Measurements from ENCODE around the gene PPL. TPM values are rescaled to one million over a fixed set of nuclear protein-coding genes. Genes with fewer than 3 reads are reported as not detected.

The PPL gene
- total RNA-seq, 1 donor from 2014 or later, result 10.9 TPM

DNA sequence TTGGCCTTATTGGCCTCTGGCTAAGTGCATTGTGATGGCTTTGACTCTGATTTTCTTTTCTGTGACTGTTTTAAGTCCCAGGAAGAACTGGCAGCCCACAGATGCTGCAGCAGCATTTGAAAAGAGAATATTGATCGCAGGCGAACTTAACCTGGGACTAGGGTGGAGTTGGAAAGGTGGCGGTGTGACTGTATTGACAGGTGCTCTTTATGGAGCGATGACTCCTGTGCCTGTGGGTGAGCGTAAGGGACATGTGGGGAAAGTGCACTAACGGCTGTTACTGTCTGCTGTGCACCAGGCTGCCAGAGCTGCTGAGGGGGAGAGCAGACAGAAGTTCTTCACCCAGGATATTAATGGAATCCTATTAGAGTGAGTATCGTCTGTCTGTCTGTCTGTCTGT lies 68.4 kb downstream of the PPL start:
- DNase-seq (ENCODE audit: low spot score), result no peak

DNA sequence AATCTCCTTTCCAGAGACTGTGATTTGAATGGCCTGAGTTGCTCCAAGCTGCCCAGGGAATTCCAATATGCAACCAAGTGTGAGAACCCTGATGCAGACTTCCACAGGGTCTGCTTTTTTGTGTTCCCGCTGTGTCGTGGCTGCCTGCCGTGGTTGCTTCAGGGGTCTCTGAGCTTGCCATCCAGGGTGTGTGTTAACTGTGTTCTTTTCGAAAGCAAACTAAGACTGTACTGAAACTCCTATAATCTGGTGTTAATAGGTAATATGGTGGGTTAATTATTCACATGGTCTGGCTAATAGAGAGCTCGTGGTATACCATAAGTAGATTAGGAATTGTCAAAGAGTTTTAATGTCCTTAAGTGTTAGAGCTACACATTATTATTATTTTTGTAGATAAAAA lies 68.9 kb downstream of the PPL start:
- no peak for DNase-seq (ENCODE audit: low spot score)

DNA sequence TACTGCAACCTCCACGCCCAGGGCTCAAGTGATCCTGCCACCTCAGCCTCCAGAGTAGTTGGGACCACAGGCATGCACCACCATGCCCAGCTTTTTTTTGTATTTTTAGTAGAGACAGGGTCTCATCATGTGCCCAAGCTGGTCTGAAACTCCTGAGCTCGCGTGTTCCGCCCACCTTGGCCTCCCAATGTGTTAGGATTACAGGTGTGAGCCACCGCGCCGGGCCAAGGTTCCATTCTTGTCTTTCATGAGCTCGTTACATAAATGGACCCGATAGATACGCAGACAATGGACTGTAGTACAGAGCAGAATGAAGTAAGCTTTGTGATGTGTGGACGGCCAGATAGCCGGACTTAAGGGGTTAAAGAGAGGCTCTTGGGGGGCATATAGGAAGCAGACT lies 70.4 kb downstream of the PPL start:
- no peak for DNase-seq (ENCODE audit: low spot score)

DNA sequence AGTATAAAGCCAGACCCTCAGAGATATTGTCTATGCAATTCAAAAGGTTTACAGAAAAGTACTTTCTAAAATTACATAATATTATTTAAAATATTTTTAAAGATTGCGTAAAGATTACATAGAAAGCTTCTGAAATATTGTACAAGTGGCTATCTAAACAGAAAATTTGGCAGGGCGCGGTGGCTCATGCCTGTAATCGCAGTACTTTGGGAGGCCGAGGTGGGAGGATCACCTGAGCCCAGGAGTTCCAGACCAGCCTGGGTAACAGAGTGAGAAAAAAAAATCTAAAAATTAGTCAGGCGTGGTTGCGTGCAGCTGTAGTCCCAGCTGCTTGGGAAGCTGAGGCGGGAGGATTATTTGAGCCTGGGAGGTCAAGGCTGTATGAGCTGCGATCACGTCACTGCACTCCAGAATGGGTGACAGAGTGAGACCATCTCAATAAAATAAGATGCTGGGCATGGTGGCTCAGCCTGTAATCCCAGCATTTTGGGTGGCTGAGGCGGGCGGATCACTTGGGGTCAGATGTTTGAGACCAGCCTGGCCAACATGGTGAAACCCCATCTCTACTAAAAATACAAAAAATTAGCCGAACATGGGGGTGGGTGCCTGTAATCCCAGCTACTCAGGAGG lies 71.6 kb downstream of the PPL start:
- no peak for DNase-seq (ENCODE audit: low spot score)

DNA sequence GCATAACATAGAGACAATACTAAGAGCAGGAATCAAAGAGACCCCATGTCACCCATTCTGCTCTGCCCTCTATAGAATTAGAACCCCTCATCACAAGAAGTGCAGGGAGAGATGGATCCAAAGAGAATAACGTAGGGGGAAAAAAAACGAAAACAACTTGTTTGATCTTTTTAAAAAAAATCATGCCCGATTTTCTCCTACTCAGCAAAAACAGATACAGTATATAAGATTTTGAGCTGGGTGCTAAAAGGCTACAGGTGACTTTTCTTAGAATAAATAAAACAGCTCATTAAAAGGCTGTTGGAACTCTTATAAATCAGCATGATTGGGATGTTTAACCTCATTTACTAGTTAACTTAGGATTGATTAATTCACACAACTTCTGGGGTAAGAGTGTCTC lies 72.2 kb downstream of the PPL start:
- no peak for DNase-seq (ENCODE audit: low spot score)

DNA sequence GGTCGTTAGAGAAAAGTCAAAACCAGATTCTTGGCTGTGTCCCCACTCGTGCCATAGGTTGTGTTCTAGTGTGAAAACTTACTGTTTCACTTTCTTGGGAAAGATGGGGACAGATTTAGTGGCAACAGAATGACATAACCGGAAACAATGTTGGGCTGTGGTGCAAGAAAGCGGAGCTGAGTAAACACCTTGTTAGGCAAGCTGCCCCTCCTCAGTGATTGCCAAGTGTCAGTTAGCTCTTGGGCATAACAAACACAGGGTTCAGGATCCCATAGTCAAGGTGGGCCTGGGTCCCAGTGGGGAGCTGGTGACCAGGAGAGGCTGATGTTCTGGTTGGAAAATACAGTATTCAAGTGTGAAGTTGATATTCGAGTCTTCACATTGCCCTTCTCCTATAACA lies 74.3 kb downstream of the PPL start:
- DNase-seq (ENCODE audit: low spot score), result no peak

DNA sequence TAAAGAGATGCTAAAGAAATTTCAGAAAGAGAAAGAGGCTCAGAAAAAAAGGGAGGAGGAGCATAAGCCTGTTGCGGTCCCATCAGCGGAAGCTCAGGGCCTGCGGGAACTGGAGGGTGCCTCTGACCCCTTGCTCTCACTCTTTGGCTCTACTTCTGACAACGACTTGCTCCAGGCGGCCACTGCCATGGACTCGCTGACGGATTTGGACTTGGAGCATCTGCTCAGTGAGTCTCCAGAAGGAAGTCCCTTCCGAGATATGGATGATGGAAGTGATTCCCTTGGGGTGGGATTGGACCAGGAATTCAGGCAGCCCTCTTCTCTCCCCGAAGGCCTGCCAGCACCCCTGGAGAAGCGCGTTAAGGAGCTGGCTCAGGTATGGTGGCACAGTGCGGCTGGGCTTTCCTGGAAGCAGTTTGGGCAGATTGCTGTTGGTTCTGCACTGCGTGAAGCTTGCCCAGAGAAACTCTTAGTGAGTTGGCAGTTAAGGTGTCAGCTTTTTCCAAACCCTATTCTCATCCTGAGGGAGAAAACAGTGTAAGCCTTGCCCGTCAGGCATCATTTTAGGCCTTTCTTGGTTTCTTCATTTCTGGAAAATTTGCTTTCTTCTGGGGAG lies 76.1 kb downstream of the PPL start:
- DNase-seq (ENCODE audit: low spot score), result no peak

DNA sequence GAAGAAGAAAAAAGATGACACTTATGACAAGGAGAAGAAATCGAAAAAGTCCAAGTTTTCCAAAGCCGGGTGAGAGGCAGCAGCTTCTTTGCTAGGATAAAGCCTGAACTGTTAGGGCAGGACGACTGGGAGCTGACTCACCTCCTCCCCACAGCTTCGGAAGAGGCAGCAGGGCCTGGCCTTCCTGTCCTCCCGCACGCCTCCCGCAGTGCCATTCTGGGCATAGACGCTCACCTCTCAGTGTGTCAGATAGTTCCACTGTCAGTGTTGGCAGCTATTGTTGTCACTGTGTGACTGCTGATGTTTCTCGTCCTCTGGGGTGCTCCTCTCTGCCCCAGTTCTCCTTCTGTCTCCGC lies 77.1 kb downstream of the PPL start:
- no peak for DNase-seq (ENCODE audit: low spot score)

DNA sequence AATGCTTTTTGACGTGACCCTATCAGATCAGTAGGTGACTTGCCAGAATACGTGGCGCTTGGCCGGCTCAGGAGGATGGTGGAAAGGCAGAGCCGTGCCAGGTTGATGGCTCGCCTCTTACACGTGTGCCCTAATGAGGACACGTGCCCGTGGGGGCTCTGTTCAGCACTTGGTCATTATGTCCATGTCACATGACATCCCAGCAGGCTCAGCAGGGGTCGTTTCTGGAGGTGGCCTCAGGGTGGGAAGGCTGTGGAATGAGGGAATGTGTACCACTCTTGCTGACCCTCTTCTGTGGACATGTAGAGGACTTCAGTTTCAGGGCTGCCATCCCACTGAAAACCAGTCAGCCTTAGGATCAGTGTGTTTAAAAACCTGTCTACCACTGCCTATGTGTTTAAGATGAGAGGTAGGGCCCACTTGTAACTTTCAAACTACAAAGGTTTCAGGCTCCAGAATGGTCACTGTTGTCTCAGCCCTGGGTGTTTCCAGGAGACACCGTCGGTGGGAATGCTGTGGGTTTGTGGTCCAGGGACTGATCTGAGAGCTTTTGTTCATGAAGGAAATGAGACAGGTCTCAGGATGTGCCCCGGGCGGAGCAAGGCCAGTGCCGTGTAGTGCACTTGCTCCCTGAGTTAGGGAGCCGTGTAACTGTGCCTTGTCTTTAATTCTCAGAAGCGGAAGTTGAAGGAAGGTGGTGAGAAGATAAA lies 77.6 kb downstream of the PPL start:
- no peak for DNase-seq (ENCODE audit: low spot score)

DNA sequence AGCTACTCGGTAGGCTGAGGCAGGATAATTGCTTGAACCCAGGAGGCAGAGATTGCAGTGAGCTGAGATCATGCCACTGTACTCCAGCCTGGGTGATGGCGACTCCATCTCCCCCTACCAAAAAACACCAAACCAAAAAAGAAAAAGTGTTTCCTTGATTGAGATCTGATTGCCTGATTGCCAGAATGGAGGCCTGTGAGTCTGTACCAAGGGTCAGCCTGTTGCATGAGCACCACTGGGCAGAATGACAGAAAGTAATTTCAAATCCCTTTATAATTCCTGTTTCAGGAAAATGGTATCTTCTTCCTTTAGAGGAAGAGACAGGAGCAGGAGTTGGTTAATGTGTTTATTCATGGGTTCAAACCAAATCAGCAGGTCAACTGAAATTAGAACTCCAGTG lies 81.1 kb downstream of the PPL start:
- no peak for DNase-seq (ENCODE audit: low spot score)

DNA sequence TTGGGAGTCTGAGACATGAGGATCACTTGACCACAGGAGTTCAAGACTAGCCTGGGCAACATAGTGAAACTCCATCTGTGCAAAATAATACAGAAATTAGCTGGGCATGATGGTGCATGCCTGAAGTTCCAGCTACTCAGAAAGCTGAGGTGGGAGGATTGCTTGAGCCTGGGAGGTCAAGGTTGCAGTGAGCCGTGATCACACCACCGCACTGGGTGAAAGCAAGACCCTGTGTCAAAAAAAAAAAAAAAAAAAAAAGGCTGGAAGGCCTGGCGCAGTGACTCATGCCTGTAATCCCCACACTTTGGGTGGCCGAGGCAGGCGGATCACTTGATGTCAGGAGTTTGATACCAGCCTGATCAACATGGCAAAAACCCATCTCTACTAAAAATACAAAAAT lies 81.6 kb downstream of the PPL start:
- DNase-seq (ENCODE audit: low spot score), result no peak

DNA sequence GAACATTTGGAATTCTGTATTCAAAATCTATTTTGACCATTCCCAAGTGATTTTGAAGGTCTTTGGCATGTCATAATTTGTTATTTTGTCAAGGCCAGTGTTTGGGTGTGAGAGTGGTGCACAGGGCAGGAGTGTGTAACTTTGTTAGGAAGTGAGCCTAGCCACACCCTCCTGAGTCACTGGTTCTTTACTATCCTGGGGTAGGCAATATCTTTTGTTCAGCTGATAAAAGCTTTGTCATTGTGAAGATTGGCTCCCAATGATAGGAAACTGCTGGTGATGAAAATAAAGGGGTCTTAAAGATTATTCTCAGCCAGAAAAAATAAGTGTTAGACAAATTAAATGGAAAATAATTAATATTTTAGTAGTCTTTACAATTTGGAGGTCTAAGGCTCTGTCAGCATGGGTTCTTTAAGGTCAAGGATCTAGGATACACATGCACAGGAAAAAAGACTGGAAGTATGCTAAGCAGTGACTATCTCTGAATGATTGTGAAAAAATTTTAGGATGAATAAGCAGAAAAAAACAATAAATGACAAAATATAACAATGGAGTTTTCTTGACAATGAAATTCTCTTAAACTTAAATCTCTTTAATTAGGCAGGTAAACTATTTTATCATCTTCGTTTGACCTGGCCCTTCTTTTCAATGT lies 84.6 kb downstream of the PPL start:
- no peak for DNase-seq (ENCODE audit: low spot score)

DNA sequence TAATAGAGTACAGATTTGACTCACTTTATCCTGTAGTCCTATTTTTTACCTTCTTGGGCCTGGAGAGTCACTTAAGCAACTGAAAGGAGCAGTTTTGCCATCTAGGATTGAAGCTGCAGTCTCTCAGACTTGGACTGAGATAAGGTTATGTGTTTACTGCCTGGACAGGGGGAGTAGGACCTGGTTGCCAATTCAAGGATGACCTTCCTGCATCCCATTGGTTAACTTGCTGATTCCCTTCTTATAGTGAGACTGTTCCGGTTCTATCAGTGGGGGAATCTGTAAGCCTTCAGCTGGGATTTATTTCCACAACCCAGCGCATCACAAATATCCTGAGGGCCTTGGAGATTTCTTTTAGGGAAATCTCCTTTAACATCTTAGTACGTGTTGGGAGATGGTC lies 86.7 kb downstream of the PPL start:
- no peak for DNase-seq (ENCODE audit: low spot score)

DNA sequence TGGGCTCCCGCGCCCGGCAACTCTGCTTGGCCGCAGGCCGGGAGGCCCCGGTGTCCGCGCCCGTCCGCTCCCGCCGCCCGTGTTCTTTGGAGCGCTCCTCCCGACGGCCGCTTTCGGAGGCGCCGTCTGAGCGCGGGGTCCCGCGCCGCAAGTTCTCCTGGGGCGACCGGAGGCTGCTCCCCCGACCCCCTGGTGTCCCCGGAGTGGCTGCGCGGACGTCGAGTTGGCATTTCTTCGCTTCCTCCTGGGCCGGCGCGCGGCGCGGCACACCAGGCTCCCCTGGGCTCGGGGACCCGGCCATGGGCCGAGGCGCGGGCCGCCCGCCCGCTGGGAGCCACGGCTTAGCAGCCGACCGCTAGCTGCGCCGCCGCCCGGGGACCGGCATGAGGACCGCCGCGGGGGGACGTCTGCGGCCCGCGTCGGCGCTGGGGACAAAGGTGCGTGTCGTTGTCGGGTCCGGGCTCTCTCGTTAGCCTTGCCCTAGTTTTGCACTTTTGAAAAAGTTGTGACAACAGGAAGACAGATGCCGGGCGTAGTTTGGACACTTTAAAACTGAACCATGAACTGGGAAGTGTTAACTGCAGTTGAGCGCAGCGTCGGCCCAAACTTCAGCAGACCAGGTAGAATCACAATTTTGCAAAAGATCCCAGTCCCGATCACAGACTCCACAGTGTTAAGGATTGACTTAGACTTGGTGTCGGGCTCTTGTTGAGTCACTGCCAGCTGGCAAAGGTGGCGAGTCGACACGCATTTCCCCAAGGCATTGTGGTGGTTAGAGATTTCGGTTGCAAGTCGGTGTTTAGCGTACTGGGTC lies 89.0 kb downstream of the PPL start:
- peak; percentile 89 for DNase-seq (ENCODE audit: low spot score)

DNA sequence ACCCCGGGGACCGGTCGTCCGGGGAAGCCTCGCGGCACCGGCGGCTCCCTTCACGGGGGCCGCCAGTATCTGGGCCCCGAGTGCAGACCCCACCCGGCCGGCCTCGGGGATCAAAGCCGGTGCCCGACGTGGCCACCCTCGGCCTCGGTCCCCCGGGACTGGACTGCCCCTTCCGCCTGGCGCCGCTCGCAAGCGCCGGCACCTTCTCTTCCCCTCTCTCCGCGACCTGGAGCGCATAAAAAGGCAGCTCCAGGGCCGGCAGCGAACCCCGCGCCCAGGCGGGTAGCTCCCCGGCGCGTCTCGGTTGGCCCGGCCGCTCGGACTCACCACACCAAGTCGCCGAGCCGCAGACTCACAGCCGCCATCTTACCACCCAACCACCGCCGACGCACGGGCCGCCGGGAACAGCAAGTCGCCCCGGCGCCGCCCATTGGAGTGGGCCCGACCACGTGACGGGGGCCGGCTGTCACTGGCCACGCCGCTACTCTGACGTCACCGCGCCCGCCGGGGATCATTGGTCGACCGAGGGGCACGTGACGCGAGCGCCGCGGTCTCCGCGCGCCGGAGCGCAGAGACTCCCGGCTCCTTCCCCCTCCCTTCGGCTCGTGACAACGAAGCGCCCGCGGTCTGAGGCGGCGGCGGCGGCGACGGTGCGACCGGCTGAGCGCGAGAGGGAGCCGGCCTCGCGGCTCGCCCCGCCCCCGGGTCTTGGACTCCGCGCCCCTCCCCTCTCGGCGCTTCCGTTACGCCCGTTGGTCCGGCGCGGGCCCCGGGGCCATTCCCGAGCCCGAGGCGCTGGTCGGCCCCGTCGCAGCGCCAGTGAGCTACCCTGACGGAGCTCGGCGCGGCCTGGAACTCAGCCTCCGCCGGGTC lies 89.8 kb downstream of the PPL start, which contains the start of the genes GLYR1 and UBN1:
GLYR1 (minus strand) TSS at position 388 of the 873 bp plus-strand sequence; CDS start at position 365, 23 bp downstream.
UBN1 (plus strand) TSS at position 581 of the 873 bp plus-strand sequence. CDS start 5,437 bp downstream, outside the sequence.
- peak; percentile 100 for DNase-seq (ENCODE audit: low spot score)

DNA sequence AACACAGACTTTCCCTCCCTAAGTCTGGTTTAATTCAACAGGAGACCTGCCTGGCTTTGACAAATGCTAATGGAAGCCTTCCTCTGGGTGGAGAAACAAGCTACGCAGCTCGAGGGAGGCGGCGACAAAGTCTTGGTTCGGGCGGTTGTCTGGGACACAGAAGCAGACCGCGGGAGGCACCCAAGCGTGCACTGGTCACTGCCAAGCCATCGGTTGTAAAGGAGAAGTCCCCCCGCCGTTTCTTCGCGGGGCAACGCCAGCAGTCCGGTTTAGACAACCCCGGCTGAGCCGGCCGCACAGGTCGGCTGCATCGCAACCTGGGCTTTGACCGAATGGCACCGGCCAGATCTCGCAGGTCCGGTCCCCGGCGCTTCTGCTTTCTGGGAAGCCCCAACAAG lies 90.4 kb downstream of the PPL start:
- DNase-seq (ENCODE audit: low spot score), result no peak

DNA sequence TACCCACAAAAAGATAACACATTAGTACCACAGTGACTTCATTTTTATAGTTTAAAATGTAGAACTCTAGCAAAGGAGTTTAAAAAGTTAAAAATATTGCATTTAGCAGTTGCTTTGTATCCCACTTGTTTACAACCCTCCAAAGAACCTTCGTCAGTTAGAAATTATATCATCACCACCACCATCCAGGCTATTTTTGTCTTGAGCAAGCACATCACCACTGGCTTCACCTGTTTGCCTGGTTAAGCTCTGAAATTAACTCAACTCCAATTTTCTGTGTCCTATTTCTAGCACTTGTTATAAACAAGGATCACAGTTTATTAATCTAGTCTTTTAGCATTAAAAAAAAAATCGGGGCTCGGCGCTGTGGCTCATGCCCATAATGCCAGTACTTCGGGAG lies 96.0 kb downstream of the PPL start:
- no peak for DNase-seq (ENCODE audit: low spot score)

DNA sequence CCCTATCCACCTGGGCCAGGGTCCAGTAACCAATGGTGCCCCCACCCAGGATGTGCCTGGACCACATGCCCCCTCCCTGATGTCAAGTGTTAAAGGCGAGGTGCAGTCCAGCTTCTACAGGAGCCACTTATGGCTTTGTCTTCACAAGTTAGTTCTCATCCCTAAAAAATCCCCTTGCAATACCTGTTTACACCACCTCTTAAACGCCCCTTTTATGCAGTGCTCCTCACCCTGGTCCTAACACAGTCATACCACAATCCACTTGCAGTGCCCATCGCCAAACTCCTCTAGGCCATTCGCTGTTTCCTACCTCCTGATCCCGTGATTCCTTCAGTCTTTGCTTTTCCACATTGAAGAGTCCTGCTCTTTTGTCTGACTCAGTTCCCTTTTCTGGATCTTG lies 97.0 kb downstream of the PPL start:
- no peak for DNase-seq (ENCODE audit: low spot score)

DNA sequence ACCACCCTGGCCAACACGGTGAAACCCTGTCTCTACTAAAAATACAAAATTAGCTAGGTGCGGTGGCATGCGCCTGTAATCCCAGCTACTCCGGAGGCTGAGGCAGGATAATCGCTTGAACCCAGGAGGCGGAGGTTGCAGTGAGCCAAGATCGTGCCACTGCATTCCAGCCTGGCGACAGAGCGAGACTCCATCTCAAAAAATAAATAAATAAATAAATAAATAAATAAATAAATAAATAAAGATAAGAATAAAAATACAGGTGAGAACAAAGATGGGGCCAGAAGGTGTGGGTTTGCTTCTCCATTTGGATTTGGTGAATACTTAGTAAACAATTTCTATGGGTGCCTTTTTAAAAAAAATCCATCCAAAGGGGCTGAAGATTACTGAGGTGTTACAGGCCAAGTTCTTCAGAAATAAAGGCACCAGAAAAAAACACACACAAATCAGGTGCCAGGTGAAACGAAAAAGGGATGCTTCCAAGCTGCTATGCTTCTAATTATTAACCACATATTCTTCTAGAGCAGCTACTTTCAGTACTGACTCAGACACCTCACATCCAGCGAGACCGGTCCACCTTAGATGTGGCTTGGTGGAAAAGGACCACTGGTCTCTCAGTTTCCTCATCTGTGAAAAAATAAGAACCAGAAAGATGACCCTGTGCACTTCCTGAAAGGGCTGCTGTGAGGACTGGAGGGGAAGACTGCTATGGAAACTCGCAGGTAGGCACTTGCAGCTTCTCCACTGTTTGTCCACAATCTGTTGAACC lies 99.0 kb downstream of the PPL start:
- DNase-seq (ENCODE audit: low spot score), result no peak

DNA sequence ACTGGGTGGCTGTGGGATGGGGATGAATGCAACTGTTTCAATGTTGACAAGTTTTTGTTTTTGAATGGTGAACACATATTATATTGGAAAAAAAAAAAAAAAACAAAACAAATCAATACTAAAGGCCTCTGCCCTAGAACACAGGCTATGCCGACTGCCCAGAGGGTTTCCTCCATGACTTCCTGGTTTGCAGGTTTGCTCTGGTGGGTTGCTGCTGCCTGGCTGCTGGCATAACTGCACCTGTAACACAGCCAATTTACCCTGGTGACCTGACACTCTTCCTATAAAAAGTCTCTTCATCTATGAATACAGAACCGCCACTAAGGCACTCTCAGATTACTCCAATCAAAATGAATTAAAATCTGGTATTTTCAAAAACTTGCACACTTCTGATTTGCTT lies 100.2 kb downstream of the PPL start:
- no peak for DNase-seq (ENCODE audit: low spot score)

All from mesenteric fat pad (tissue), 1 donor.